KOPT-K1 (cell line): ENCODE measurements around the gene SUCLG1.
A peak's percentile ranks its signal among the peaks of the same experiment; 100 is the strongest.

Experiments used
- H3K27ac ChIP-seq: fragments of 200-600 bp; sonication (generic); 2 replicates; pipeline ENCODE4 v1.5.1; 2016; ENCODE audit warnings: antibody characterized with exemption, mild to moderate bottlenecking, low read depth, low read length; ENCODE audit not compliant: poor library complexity, severe bottlenecking
- H3K36me3 ChIP-seq: fragments of 200-600 bp; sonication (generic); 2 replicates; pipeline ENCODE4 v1.5.1; 2017; ENCODE audit warnings: antibody characterized with exemption, mild to moderate bottlenecking, low read length, moderate library complexity; ENCODE audit not compliant: insufficient read depth
- H3K9me3 ChIP-seq: fragments of 200-600 bp; sonication (generic); 2 replicates; pipeline ENCODE4 v1.5.1; 2017; ENCODE audit warnings: antibody characterized with exemption, low read length, mild to moderate bottlenecking; ENCODE audit not compliant: insufficient read depth, poor library complexity, severe bottlenecking

Gene SUCLG1

GRCh38 chr2:84459018-84459943 lies at the start of gene SUCLG1:
SUCLG1 (minus strand) TSS chr2:84459280; CDS start chr2:84459269, 11 bp downstream.
- Histone ChIP-seq H3K36me3 (no peaks in the 10 kb centered on the region), H3K9me3 (no peaks in the 10 kb centered on the region), H3K27ac (peak within 1 kb of the TSS; percentile 68)

GRCh38 chr2:84498150-84498799 lies 39.2 kb upstream of the SUCLG1 start:
- H3K36me3 ChIP-seq, result no peaks in the 10 kb centered on the region
- H3K9me3 ChIP-seq, result no peaks in the 10 kb centered on the region
- no peak overlapping the region for H3K27ac ChIP-seq

- Histone ChIP-seq H3K27ac (no peak overlapping the region), H3K9me3 (no peaks in the 10 kb centered on the region), H3K36me3 (no peaks in the 10 kb centered on the region)
These were observed 38.2 kb upstream of the SUCLG1 start for GRCh38 chr2:84497285-84497684.

GRCh38 chr2:84496386-84496785 lies 37.3 kb upstream of the SUCLG1 start:
- Histone ChIP-seq H3K27ac (no peak overlapping the region), H3K36me3 (no peaks in the 10 kb centered on the region), H3K9me3 (no peaks in the 10 kb centered on the region)

GRCh38 chr2:84495539-84496146 lies 36.6 kb upstream of the SUCLG1 start:
- Histone ChIP-seq H3K27ac (no peak overlapping the region), H3K36me3 (no peaks in the 10 kb centered on the region), H3K9me3 (no peaks in the 10 kb centered on the region)

GRCh38 chr2:84494070-84494469 lies 35.0 kb upstream of the SUCLG1 start:
- Histone ChIP-seq H3K9me3 (no peaks in the 10 kb centered on the region), H3K27ac (no peak overlapping the region), H3K36me3 (no peaks in the 10 kb centered on the region)

GRCh38 chr2:84493514-84493913 lies 34.4 kb upstream of the SUCLG1 start:
- H3K36me3 ChIP-seq, result no peaks in the 10 kb centered on the region
- no peaks in the 10 kb centered on the region for H3K9me3 ChIP-seq
- H3K27ac ChIP-seq, result no peak overlapping the region

GRCh38 chr2:84492571-84492970 lies 33.5 kb upstream of the SUCLG1 start:
- H3K36me3 ChIP-seq, result no peaks in the 10 kb centered on the region
- no peak overlapping the region for H3K27ac ChIP-seq
- H3K9me3 ChIP-seq, result no peaks in the 10 kb centered on the region

GRCh38 chr2:84491741-84492140 lies 32.7 kb upstream of the SUCLG1 start:
- H3K36me3 ChIP-seq, result no peaks in the 10 kb centered on the region
- H3K27ac ChIP-seq, result no peak overlapping the region
- no peaks in the 10 kb centered on the region for H3K9me3 ChIP-seq

GRCh38 chr2:84491256-84491655 lies 32.2 kb upstream of the SUCLG1 start:
- Histone ChIP-seq H3K27ac (no peak overlapping the region), H3K36me3 (no peaks in the 10 kb centered on the region), H3K9me3 (no peaks in the 10 kb centered on the region)

- H3K36me3 ChIP-seq, result no peaks in the 10 kb centered on the region
- no peak overlapping the region for H3K27ac ChIP-seq
- H3K9me3 ChIP-seq, result no peaks in the 10 kb centered on the region
These were observed 28.4 kb upstream of the SUCLG1 start for GRCh38 chr2:84487298-84487996.

- no peaks in the 10 kb centered on the region for H3K36me3 ChIP-seq
- H3K9me3 ChIP-seq, result no peaks in the 10 kb centered on the region
- no peak overlapping the region for H3K27ac ChIP-seq
These were observed 27.5 kb upstream of the SUCLG1 start for GRCh38 chr2:84486441-84487115.

- H3K36me3 ChIP-seq, result no peaks in the 10 kb centered on the region
- H3K9me3 ChIP-seq, result no peaks in the 10 kb centered on the region
- no peak overlapping the region for H3K27ac ChIP-seq
These were observed 24.2 kb upstream of the SUCLG1 start for GRCh38 chr2:84483320-84483719.

- H3K27ac ChIP-seq, result no peak overlapping the region
- no peaks in the 10 kb centered on the region for H3K36me3 ChIP-seq
- H3K9me3 ChIP-seq, result peaks cover 2% of the 10 kb centered on the region
These were observed 23.5 kb upstream of the SUCLG1 start for GRCh38 chr2:84482603-84483002.
